ENCODE results near the gene HDLBP.

GRCh38 chr2:241296767-241297166 lies 18.7 kb downstream of the HDLBP start:
- TF ChIP-seq, protein P1, sequence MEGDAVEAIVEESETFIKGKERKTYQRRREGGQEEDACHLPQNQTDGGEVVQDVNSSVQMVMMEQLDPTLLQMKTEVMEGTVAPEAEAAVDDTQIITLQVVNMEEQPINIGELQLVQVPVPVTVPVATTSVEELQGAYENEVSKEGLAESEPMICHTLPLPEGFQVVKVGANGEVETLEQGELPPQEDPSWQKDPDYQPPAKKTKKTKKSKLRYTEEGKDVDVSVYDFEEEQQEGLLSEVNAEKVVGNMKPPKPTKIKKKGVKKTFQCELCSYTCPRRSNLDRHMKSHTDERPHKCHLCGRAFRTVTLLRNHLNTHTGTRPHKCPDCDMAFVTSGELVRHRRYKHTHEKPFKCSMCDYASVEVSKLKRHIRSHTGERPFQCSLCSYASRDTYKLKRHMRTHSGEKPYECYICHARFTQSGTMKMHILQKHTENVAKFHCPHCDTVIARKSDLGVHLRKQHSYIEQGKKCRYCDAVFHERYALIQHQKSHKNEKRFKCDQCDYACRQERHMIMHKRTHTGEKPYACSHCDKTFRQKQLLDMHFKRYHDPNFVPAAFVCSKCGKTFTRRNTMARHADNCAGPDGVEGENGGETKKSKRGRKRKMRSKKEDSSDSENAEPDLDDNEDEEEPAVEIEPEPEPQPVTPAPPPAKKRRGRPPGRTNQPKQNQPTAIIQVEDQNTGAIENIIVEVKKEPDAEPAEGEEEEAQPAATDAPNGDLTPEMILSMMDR (conservative IDR thresholded peaks at IDR 0.05) = no peak
- no peak for TF ChIP-seq EZH2 (IDR thresholded peaks at IDR 0.05; ENCODE audit: low read depth)

Measured in PC-9 (cell line).